Glutamatergic neuron (in vitro differentiated cells): ENCODE data around the gene NHLRC4. TPM values are rescaled to one million over a fixed set of nuclear protein-coding genes. Genes with fewer than 3 reads are reported as not detected.

ENCODE experiments used
- DNase-seq: peaks from one replicate; pipeline ENCODE4 v3.0.0; 2022
- H3K27ac Mint-ChIP-seq: one replicate; pipeline ENCODE4 v1.8.0; 2020; ENCODE audit warnings: mild to moderate bottlenecking, mixed read lengths, inconsistent platforms; ENCODE audit not compliant: unreplicated experiment
- H3K27me3 Mint-ChIP-seq: one replicate; pipeline ENCODE4 v1.8.0; 2020; ENCODE audit warnings: mild to moderate bottlenecking, moderate library complexity, mixed read lengths, inconsistent platforms; ENCODE audit not compliant: unreplicated experiment
- H3K36me3 Mint-ChIP-seq: one replicate; pipeline ENCODE4 v1.8.0; 2020; ENCODE audit warnings: mild to moderate bottlenecking, mixed read lengths, inconsistent platforms; ENCODE audit not compliant: unreplicated experiment
- H3K4me1 Mint-ChIP-seq: one replicate; pipeline ENCODE4 v1.8.0; 2020; ENCODE audit warnings: mild to moderate bottlenecking, low read depth, mixed read lengths, inconsistent platforms; ENCODE audit not compliant: unreplicated experiment
- H3K4me3 Mint-ChIP-seq: one replicate; pipeline ENCODE4 v1.8.0; 2020; ENCODE audit warnings: mild to moderate bottlenecking, mixed read lengths, inconsistent platforms; ENCODE audit not compliant: unreplicated experiment
- H3K9me3 Mint-ChIP-seq: one replicate; pipeline ENCODE4 v1.8.0; 2020; ENCODE audit warnings: mild to moderate bottlenecking, moderate library complexity, mixed read lengths, inconsistent platforms; ENCODE audit not compliant: unreplicated experiment
- total RNA-seq: library from RNA; stranded (reverse); fragmentation: NEBNext Ultra II Directional; extraction: Animal tissue kit (Norgen Biotek cat#: 25700); gene quantifications from one replicate; pipeline ENCODE4 v1.2.1, GENCODE V29; 2021; ENCODE audit not compliant: unreplicated experiment
- TF ChIP-seq, protein P1 (sequence below): fragments of 200-600 bp; sonication (generic); IDR thresholded peaks from one replicate; pipeline ENCODE4 v1.5.0; 2021; ENCODE audit not compliant: partially characterized antibody, unreplicated experiment

The NHLRC4 gene
- total RNA-seq, 1 donor from 2014 or later: 3.4 TPM

DNA sequence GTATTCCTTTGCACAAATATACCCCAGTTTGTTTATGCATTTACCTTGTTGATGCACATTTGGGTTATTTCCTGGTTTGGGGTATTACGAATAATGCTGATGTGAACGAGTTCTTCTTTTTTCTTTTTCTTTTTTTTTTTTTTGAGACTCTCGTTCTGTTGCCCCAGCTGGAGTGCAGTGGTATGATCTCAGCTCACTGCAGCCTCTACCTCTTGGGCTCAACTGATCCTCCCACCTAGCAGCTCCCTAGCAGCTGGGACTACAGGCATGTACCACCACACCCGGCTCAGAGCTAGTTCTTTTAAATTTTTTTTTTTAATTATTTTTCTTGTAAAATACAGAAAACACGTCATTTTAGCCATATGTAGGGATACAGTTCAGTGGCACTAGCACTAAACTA is 37.1 kb downstream of the NHLRC4 start:
- Mint-ChIP-seq H3K4me1 (peaks cover 14% of the 10 kb centered on the region), H3K4me3 (no peak overlapping the region), H3K36me3 (no peaks in the 10 kb centered on the region), H3K27me3 (peaks cover 2% of the 10 kb centered on the region), H3K9me3 (peaks cover 3% of the 10 kb centered on the region), H3K27ac (no peak overlapping the region)
- DNase-seq: no peak
- TF ChIP-seq, protein P1, sequence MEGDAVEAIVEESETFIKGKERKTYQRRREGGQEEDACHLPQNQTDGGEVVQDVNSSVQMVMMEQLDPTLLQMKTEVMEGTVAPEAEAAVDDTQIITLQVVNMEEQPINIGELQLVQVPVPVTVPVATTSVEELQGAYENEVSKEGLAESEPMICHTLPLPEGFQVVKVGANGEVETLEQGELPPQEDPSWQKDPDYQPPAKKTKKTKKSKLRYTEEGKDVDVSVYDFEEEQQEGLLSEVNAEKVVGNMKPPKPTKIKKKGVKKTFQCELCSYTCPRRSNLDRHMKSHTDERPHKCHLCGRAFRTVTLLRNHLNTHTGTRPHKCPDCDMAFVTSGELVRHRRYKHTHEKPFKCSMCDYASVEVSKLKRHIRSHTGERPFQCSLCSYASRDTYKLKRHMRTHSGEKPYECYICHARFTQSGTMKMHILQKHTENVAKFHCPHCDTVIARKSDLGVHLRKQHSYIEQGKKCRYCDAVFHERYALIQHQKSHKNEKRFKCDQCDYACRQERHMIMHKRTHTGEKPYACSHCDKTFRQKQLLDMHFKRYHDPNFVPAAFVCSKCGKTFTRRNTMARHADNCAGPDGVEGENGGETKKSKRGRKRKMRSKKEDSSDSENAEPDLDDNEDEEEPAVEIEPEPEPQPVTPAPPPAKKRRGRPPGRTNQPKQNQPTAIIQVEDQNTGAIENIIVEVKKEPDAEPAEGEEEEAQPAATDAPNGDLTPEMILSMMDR: no peak

DNA sequence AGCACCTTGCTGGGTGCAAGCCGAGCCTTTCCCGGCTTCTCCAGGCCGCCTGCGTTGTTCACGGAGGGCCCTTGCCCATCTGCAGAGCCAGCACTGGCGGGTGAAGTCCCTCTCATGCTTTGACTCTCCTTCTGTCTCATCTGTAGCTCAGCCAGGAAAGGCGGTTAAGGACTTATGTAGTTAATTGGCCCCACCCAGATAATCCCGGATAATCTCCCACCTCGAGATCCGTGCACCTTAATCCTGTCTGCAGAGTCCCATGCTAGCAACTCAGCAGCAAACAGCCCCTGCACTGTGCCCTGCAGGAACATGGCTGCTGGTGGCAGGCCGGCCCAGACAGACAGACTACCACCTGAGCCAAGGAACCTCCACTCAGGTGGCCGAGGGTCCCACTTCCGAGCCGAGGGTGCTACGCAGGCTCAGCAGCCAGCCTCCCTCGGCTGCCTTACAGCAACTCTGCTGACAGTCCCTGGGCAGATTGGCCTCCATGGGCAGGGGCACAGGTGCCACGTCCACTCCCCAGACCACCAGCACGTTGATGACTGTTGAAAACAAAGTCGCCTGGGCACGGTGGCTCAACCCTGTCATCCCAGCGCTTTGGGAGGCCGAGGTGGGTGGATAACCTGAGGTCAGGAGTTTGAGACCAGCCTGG is 40.0 kb downstream of the NHLRC4 start:
- no peaks in the 10 kb centered on the region for H3K36me3 Mint-ChIP-seq
- no peak overlapping the region for H3K27ac Mint-ChIP-seq
- H3K4me1 Mint-ChIP-seq: peaks cover 23% of the 10 kb centered on the region
- no peak for DNase-seq
- peaks cover 3% of the 10 kb centered on the region for H3K9me3 Mint-ChIP-seq
- no peak overlapping the region for H3K4me3 Mint-ChIP-seq
- peaks cover 7% of the 10 kb centered on the region for H3K27me3 Mint-ChIP-seq
- TF ChIP-seq, protein P1: no peak

DNA sequence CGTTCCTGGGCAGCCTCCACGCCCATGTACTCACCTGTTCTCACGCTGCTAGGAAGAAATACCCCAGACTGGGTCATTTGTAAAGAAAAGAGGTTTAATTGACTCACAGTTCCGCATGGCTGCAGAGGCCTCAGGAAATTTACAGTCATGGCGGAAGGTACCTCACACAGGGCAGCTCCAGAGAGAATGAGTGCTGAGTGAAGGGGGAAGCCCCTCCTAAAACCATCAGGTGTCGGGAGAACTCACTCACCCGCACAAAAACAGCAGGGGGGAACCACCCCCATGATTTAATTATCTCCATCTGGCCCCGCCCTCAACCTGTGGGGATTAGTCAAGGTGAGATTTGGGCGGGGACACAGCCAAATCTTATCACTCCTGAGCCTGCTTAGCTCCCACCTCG is 41.2 kb downstream of the NHLRC4 start:
- TF ChIP-seq, protein P1: no peak
- no peak overlapping the region for H3K27ac Mint-ChIP-seq
- no peaks in the 10 kb centered on the region for H3K36me3 Mint-ChIP-seq
- no peak overlapping the region for H3K4me3 Mint-ChIP-seq
- H3K27me3 Mint-ChIP-seq: peaks cover 7% of the 10 kb centered on the region
- no peak for DNase-seq
- peaks cover 3% of the 10 kb centered on the region for H3K9me3 Mint-ChIP-seq
- H3K4me1 Mint-ChIP-seq: peaks cover 23% of the 10 kb centered on the region

- peaks cover 3% of the 10 kb centered on the region for H3K9me3 Mint-ChIP-seq
- TF ChIP-seq, protein P1: no peak
- H3K4me3 Mint-ChIP-seq: no peak overlapping the region
- DNase-seq: no peak
- H3K36me3 Mint-ChIP-seq: peaks cover 9% of the 10 kb centered on the region
- H3K4me1 Mint-ChIP-seq: peaks cover 15% of the 10 kb centered on the region
- peaks cover 10% of the 10 kb centered on the region for H3K27me3 Mint-ChIP-seq
- H3K27ac Mint-ChIP-seq: peak overlapping the region; percentile 44
These were observed 42.5 kb downstream of the NHLRC4 start for GRCh38 chr16:609316-609715.

GRCh38 chr16:609984-610383 is 43.2 kb downstream of the NHLRC4 start:
- Mint-ChIP-seq H3K27me3 (peaks cover 10% of the 10 kb centered on the region), H3K27ac (peak overlapping the region; percentile 17), H3K36me3 (peaks cover 16% of the 10 kb centered on the region), H3K4me3 (peak overlapping the region; percentile 54), H3K9me3 (peaks cover 3% of the 10 kb centered on the region), H3K4me1 (peaks cover 18% of the 10 kb centered on the region)
- TF ChIP-seq, protein P1: no peak
- DNase-seq: no peak
